Measurements from ENCODE around the gene ASIP.

GRCh38 chr20:34233687-34234086, 7.5 kb upstream of the ASIP start:
- TF ChIP-seq CTCF (conservative IDR thresholded peaks at IDR 0.05; ENCODE audit: low read depth, low read length) (no peak), POLR2A (IDR thresholded peaks at IDR 0.05; ENCODE audit: low read depth, low read length) (no peak), RCOR1 (IDR thresholded peaks at IDR 0.05; ENCODE audit: insufficient replicate concordance, low read length) (no peak)
